ENCODE measurements around the gene TRIM39.

DNA sequence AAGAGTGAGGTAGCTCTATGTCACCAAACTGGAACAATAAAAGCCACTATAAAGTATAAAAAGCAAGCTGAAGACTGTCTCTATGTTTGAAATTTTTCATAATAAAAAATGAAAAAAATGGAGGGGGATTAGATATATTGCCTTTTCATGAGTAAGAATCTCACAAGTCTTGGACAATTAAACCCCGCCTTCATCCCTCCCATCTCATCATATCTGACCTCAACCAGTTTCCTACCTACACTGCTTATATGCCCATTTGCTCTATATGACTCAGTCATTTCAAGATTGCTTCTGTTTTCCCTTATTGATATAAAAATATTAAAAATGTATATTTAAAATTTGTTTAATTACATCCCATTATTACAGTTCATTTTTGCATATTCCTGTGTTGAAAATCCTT, 2.9 kb upstream of the TRIM39 start:
- TF ChIP-seq EP300 (IDR thresholded peaks at IDR 0.05; ENCODE audit: low read depth): no peak
- TF ChIP-seq, protein P1, sequence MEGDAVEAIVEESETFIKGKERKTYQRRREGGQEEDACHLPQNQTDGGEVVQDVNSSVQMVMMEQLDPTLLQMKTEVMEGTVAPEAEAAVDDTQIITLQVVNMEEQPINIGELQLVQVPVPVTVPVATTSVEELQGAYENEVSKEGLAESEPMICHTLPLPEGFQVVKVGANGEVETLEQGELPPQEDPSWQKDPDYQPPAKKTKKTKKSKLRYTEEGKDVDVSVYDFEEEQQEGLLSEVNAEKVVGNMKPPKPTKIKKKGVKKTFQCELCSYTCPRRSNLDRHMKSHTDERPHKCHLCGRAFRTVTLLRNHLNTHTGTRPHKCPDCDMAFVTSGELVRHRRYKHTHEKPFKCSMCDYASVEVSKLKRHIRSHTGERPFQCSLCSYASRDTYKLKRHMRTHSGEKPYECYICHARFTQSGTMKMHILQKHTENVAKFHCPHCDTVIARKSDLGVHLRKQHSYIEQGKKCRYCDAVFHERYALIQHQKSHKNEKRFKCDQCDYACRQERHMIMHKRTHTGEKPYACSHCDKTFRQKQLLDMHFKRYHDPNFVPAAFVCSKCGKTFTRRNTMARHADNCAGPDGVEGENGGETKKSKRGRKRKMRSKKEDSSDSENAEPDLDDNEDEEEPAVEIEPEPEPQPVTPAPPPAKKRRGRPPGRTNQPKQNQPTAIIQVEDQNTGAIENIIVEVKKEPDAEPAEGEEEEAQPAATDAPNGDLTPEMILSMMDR (IDR thresholded peaks at IDR 0.05): no peak
- TF ChIP-seq POLR2A (IDR thresholded peaks at IDR 0.05): no peak

Data from transverse colon (tissue), 3 donors.